ENCODE measurements around the gene LMO1. TPM values are rescaled to one million over a fixed set of nuclear protein-coding genes. Genes with fewer than 3 reads are reported as not detected.

Gene LMO1
- total RNA-seq, 1 donor from 2014 or later, result 2.3 TPM

DNA sequence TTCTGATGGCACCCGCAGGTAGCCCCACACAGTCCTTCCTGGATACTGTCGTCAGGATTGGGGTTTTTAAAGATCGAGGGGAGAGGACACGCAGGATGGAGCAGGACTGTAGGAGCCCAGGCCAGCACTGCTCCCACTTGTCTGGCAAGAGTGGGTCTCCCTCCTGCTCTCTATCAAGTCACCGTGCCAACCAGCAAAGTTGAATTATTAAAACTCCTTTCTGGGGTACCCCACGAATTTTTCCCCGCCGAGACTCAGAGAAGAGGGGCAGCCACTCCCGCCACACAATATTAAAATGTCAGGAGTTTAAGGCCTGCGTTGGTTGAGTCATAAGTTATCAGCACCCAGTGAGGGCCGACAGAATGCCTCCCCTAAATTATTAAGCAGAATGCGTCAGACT is 10.1 kb downstream of the LMO1 start:
- intact Hi-C loops (cut with DNase I), result no loop called here
- ATAC-seq (ENCODE audit: poor library complexity), result no peak

DNA sequence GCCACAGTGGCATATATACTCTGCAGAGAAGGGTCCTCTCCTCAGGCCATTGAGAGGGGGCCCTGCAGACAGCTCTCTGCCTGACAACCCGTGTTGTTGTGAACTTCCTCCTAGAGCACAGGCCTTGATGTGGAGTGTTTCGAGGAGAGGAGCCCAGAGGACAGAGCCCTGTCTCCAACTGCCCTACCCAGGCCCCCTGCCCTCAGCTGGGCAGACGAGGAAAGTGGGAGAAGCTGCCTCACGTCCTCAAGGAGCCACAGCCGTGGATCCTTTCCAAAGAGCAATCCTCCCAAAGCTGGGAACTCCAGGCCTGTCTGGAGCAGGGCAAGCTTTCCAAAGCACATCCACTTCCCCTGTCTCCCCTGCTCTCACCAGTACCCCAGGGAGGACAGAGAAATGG is 10.7 kb downstream of the LMO1 start:
- ATAC-seq (ENCODE audit: poor library complexity), result no peak
- DNase-seq, result no peak
- intact Hi-C loops (cut with DNase I), result no loop called here

More for the DNA sequence above, 10.1 kb downstream of the LMO1 start:
- DNase-seq, result no peak

DNA sequence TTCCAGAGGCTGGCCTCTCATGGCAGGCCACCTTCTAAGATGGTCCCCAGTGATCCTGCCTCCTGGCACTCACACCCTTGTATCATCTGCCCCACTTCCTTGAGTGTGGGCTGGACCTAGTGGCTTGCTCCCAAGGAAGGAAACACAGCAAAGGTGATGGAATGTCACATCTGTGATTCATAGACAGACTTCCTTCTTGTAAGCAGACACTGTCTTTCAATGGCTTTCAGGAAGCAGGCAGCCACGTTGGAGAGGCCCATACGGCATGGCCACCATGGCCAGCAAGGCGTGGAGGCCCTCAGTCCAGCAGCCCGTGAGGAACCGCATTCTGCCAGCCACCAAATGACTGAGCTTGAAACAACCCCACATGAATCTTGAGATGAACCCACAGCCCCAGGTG is 11.3 kb downstream of the LMO1 start:
- no peak for DNase-seq
- ATAC-seq (ENCODE audit: poor library complexity), result no peak
- intact Hi-C loops (cut with DNase I), result no loop called here

- intact Hi-C loops (cut with DNase I), result no loop called here
- DNase-seq (no peak), ATAC-seq (ENCODE audit: poor library complexity) (no peak)
Measured at GRCh38 chr11:8251616-8252295, 11.9 kb downstream of the LMO1 start.

GRCh38 chr11:8250981-8251615 is 12.6 kb downstream of the LMO1 start:
- ATAC-seq (ENCODE audit: poor library complexity), result no peak
- no peak for DNase-seq
- intact Hi-C loops (cut with DNase I), result no loop called here

DNA sequence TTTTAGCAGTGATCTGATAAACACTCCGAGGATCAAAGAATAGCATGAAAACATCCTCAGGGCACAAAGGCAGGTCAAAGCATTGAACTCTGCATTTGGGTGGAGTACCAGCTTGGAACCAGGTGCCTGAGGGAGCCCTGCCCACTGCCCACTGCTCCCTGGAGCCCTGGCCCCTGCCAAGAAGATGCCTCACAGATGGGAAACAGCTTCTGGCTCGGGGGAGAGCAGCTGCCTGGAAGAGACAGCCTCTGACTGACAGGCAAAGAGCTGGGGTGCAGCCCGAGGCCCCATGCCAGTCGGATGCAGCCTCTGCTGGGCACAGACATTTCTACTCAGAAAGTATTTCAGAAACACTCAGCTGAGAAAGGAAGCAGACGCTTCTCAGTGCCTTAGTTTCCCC is 13.2 kb downstream of the LMO1 start:
- no peak for ATAC-seq (ENCODE audit: poor library complexity)
- DNase-seq, result no peak
- intact Hi-C loops (cut with DNase I), result no loop called here

DNA sequence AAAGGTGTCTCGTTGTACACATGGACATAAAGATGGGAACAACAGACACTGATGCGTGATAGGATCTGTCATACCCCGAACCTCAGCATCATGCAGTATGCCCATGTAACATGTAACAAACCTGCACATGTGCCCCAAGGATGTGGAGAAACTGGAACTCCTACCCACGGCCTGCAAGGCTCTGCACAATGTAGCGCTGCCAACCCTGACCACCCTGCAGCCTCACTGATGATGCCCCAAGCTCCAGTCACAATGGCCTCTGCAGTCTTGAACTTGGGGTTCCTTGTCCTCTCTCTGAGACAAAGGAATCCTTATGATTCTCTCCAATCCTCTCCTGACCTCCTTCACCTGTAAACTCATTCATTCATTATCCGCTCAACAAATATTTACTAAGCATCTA is 14.2 kb downstream of the LMO1 start:
- ATAC-seq (ENCODE audit: poor library complexity) (no peak), DNase-seq (no peak)
- intact Hi-C loops (cut with DNase I), result no loop called here

- ATAC-seq (ENCODE audit: poor library complexity) (no peak), DNase-seq (no peak)
- intact Hi-C loops (cut with DNase I), result no loop called here
Measured at GRCh38 chr11:8248786-8249185, 14.9 kb downstream of the LMO1 start.

GRCh38 chr11:8247312-8247711 is 16.4 kb downstream of the LMO1 start:
- ATAC-seq (ENCODE audit: poor library complexity), result no peak
- DNase-seq, result no peak
- intact Hi-C loops (cut with DNase I), result no loop called here

DNA sequence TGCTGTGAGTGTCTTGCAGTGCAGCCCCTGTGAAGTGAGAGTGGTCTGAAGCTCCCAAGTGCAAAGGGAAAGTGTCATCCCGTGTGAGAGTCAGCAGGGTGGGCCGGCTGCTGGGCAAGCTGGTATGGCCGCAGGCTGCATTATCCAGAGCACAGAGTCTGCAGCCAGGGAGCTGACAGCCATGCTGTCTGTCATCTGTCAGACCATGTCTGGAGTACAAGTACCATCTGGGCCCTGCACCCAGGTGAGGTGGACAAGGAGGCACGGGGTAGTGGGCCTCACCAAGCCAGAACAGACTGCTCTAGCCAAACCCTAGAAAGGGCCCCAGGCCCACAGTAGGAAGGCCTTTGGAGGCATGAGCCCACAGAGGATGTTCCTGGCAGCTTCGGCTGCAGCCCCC is 20.2 kb downstream of the LMO1 start:
- no peak for ATAC-seq (ENCODE audit: poor library complexity)
- intact Hi-C loops (cut with DNase I), result no loop called here

GRCh38 chr11:8242499-8243280 is 21.0 kb downstream of the LMO1 start:
- ATAC-seq (ENCODE audit: poor library complexity) (no peak), DNase-seq (no peak)
- intact Hi-C loops (cut with DNase I), result no loop called here

More for the DNA sequence above, 20.2 kb downstream of the LMO1 start:
- DNase-seq, result no peak

- DNase-seq (no peak), ATAC-seq (ENCODE audit: poor library complexity) (no peak)
- intact Hi-C loops (cut with DNase I), result no loop called here
Measured at GRCh38 chr11:8242118-8242475, 21.6 kb downstream of the LMO1 start.

DNA sequence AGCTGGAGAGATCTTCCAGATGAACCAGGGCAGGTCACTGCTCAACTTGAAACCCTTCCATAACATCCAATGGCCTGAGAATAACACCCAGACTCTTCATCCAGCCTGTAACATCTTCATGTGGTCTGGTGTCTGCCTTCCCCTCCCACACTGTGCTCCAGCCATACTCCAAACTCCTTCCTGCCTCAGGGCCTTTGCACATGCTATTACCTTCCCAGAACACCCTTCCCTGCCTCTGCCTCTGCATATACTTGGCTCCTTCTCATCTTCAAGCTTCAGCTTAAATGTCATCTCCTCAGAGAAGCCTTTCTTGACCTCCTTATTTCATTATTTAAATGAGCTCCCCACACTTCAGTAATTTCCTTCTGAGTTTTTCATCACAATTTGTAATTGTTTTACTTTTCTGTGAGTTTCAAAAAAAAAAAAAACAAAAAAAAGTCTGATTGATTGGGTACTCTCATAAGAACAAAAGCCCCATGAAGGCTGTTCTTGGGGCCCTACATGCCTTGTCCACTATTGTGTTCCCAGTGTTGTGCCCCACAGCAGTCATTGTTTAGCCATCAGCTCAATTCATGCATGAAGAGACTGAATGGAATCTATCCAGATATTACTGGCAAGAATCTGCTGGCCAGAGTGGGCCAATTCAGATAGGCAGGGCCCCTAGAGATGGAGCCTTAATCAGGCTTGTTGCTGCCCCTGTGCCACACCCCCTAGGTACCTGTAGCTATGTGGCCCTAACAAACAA is 22.1 kb downstream of the LMO1 start:
- no peak for ATAC-seq (ENCODE audit: poor library complexity)
- intact Hi-C loops (cut with DNase I), result no loop called here
- DNase-seq, result no peak

- intact Hi-C loops (cut with DNase I), result no loop called here
- peak; percentile 12 for DNase-seq
- no peak for ATAC-seq (ENCODE audit: poor library complexity)
Measured at GRCh38 chr11:8239536-8240228, 24.0 kb downstream of the LMO1 start.

DNA sequence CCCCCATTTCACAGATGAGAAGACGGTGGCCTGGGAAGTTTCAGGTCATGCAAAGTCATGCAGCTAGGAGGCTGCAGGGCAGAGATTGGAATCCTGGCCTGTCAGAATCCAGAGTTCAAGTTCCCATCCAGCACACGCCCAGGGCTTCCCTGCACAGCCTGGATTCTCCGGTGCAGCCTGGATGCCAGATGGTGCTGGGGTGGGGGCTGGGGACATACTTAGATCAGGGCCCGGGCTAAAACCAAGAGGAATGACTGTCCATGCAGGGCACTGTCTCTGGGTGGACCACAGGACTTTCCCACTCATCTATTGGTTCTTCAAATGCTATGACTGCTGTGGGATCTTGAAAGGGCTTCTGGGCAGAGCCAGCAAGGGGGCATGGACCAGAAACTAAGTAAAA is 24.6 kb downstream of the LMO1 start:
- DNase-seq (peak; percentile 21), ATAC-seq (ENCODE audit: poor library complexity) (no peak)
- intact Hi-C loops (cut with DNase I), result no loop called here

- ATAC-seq (ENCODE audit: poor library complexity), result no peak
- intact Hi-C loops (cut with DNase I), result no loop called here
- peak; percentile 16 for DNase-seq
Measured at GRCh38 chr11:8237453-8237852, 26.2 kb downstream of the LMO1 start.

- intact Hi-C loops (cut with DNase I), result no loop called here
- no peak for DNase-seq
- ATAC-seq (ENCODE audit: poor library complexity), result no peak
Measured at GRCh38 chr11:8235925-8236324, 27.8 kb downstream of the LMO1 start.

- intact Hi-C loops (cut with DNase I), result no loop called here
- DNase-seq (no peak), ATAC-seq (ENCODE audit: poor library complexity) (no peak)
Measured at GRCh38 chr11:8234910-8235309, 28.8 kb downstream of the LMO1 start.

GRCh38 chr11:8234425-8234821 is 29.3 kb downstream of the LMO1 start:
- ATAC-seq (ENCODE audit: poor library complexity) (peak; percentile 45), DNase-seq (no peak)
- intact Hi-C loops (cut with DNase I), result no loop called here
